Measurements from ENCODE around the gene PSMA8.
"Not testable (repeated sequence)": the region's sequence is repeated elsewhere in the genome, so short reads cannot be mapped to it uniquely, and the experiment has no call there.

DNA sequence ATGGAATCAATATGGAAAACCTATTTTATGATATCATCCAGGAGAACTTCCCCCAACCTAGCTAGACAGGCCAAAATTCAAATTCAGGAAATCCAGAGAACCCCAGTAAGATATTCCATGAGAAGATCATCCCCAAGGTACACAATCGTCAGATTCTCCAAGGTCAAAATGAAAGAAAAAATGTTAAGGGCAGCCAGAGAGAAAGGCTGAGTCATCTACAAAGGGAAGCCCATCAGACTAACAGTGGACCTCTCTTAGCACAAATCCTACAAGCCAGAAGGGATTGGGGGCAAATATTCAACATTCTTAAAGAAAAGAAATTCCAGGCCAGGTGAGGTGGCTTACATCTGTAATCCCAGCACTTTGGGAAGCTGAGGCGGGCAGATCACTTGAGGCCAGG, 11.7 kb upstream of the PSMA8 start:
- not testable (repeated sequence) for TF ChIP-seq CTCF (conservative IDR thresholded peaks at IDR 0.05 in 1 of 2, IDR thresholded peaks at IDR 0.05 in 1 of 2; ENCODE audit: extremely low read depth in 1 of 2, insufficient read depth in 1 of 2, low read depth in 1 of 2, low read length in 2 of 2); EZH2 (IDR thresholded peaks at IDR 0.05; ENCODE audit: borderline replicate concordance, low read length)
